Liver (tissue), 9 donors: ENCODE data around the gene CR1L. TPM values are rescaled to one million over a fixed set of nuclear protein-coding genes. Genes with fewer than 3 reads are reported as not detected.
A peak's percentile ranks its signal among the peaks of the same experiment; 100 is the strongest.

Source experiments
- DNase-seq: peaks from one replicate; pipeline ENCODE4 v3.0.0-alpha.2; 2017; ENCODE audit warnings: low spot score
- H3K27ac ChIP-seq, 2 donors: one replicate each; pipeline ENCODE4 v1.7.0; 2013; ENCODE audit warnings: inconsistent platforms in 2 of 2, low read length in 2 of 2, control low read depth in 1 of 2, low read depth in 1 of 2, mild to moderate bottlenecking in 1 of 2
- H3K27me3 ChIP-seq, 4 donors: one replicate each; pipeline versions ENCODE4 v1.6.1 to v1.7.0; 2013; ENCODE audit warnings: low read length in 3 of 4, inconsistent platforms in 1 of 4, mild to moderate bottlenecking in 1 of 4, moderate library complexity in 1 of 4; ENCODE audit not compliant: control insufficient read depth in 4 of 4, insufficient read depth in 4 of 4
- H3K36me3 ChIP-seq, 4 donors: one replicate each; pipeline versions ENCODE4 v1.6.1 to v1.7.0; 2013; ENCODE audit warnings: low read length in 3 of 4, mild to moderate bottlenecking in 3 of 4, low read depth in 1 of 4, moderate library complexity in 1 of 4; ENCODE audit not compliant: control insufficient read depth in 4 of 4, insufficient read depth in 3 of 4
- H3K4me1 ChIP-seq, 4 donors: one replicate each; pipeline versions ENCODE4 v1.6.1 to v1.7.0; 2013; ENCODE audit warnings: low read length in 3 of 4, mild to moderate bottlenecking in 3 of 4, moderate library complexity in 1 of 4; ENCODE audit not compliant: control insufficient read depth in 4 of 4, insufficient read depth in 4 of 4
- H3K4me3 ChIP-seq, 3 donors: one replicate each; pipeline versions ENCODE4 v1.6.1 to v1.7.0; 2013; ENCODE audit warnings: low read length in 3 of 3, control low read depth in 1 of 3, low read depth in 1 of 3, mild to moderate bottlenecking in 1 of 3
- H3K9ac ChIP-seq, 2 donors: one replicate each; pipeline ENCODE4 v1.7.0; 2013; ENCODE audit warnings: low read length in 2 of 2, mild to moderate bottlenecking in 2 of 2, moderate library complexity in 2 of 2, control low read depth in 1 of 2, low read depth in 1 of 2
- H3K9me3 ChIP-seq, 4 donors: one replicate each; pipeline versions ENCODE4 v1.6.1 to v1.7.0; 2013; ENCODE audit warnings: low read length in 3 of 4; ENCODE audit not compliant: control insufficient read depth in 4 of 4
- FOXA1 ChIP-seq: IDR thresholded peaks from 2 replicates; pipeline ENCODE4 v1.6.1; 2016; ENCODE audit warnings: antibody characterized with exemption
- GABPA ChIP-seq, 2 donors: IDR thresholded peaks in 1 of 2; conservative IDR thresholded peaks in 1 of 2; 2 replicates each; pipeline ENCODE4 v1.6.1; 2016; ENCODE audit warnings: antibody characterized with exemption in 2 of 2, mild to moderate bottlenecking in 1 of 2, moderate library complexity in 1 of 2
- HNF4G ChIP-seq: IDR thresholded peaks from 2 replicates; pipeline ENCODE4 v1.6.1; 2016; ENCODE audit warnings: antibody characterized with exemption
- JUND ChIP-seq, 2 donors: IDR thresholded peaks; 2 replicates each; pipeline ENCODE4 v1.6.1; 2016; ENCODE audit warnings: antibody characterized with exemption in 2 of 2
- NR2F2 ChIP-seq: IDR thresholded peaks from 2 replicates; pipeline ENCODE4 v1.6.1; 2016; ENCODE audit warnings: antibody characterized with exemption
- RAD21 ChIP-seq, 2 donors: IDR thresholded peaks; 2 replicates each; pipeline ENCODE4 v1.6.1; 2016; ENCODE audit warnings: antibody characterized with exemption in 2 of 2, mild to moderate bottlenecking in 2 of 2
- RXRA ChIP-seq, 2 donors: IDR thresholded peaks; 2 replicates each; pipeline ENCODE4 v1.6.1; 2017 to 2018; ENCODE audit warnings: antibody characterized with exemption in 2 of 2, mild to moderate bottlenecking in 1 of 2
- SP1 ChIP-seq: IDR thresholded peaks from 2 replicates; pipeline ENCODE4 v1.6.1; 2018; ENCODE audit warnings: antibody characterized with exemption, mild to moderate bottlenecking
- TAF1 ChIP-seq: conservative IDR thresholded peaks from 2 replicates; pipeline ENCODE4 v1.6.1; 2016; ENCODE audit warnings: antibody characterized with exemption, mild to moderate bottlenecking
- YY1 ChIP-seq: IDR thresholded peaks from 2 replicates; pipeline ENCODE4 v1.6.1; 2016; ENCODE audit warnings: antibody characterized with exemption, mild to moderate bottlenecking
- WGBS: extraction: QIAGEN DNeasy Blood & Tissue Kit; methylation state at CpG from one replicate; pipeline ENCODE4 v1.1.7; 2013; 5-methylcytosine and 5-hydroxymethylcytosine counted together
- polyA plus RNA-seq, 2 donors: library from polyadenylated mRNA; stranded (reverse) in 1 of 2; unstranded in 1 of 2; fragments of 200-250 nt in 1 of 2; fragments of >200 nt in 1 of 2; fragmentation: Nextera tagmentation in 1 of 2; extraction: Ambion mirVana in 1 of 2; gene quantifications; one replicate each; pipeline versions ENCODE4 v1.2.1 to v1.2.3, GENCODE V29; 2013 to 2015
- total RNA-seq, 2 donors: library from RNA; depleted of rRNA; stranded (reverse); fragments of >200 nt; gene quantifications; one replicate each; pipeline ENCODE4 v1.2.3, GENCODE V29; 2014
- TF ChIP-seq, protein P1 (sequence below): IDR thresholded peaks from 2 replicates; pipeline ENCODE4 v1.6.1; 2016; ENCODE audit warnings: antibody characterized with exemption
- TF ChIP-seq, protein P2 (sequence below): IDR thresholded peaks from 2 replicates; pipeline ENCODE4 v1.6.1; 2016; ENCODE audit warnings: antibody characterized with exemption, mild to moderate bottlenecking
- TF ChIP-seq, protein P3 (sequence below): fragments of 150-350 bp; IDR thresholded peaks from 2 replicates; pipeline ENCODE4 v1.5.1; 2017; ENCODE audit warnings: improper control_type of control experiment, low read depth, low read length; ENCODE audit not compliant: missing input control
- donor health status: healthy.
- donor health status: healthy.
- donor health status: healthy.
- donor health status: healthy.
- donor health status: healthy.

The CR1L gene
- total and polyA plus RNA-seq, 4 donors, result 0.18 to 30.9 (median 0.42) TPM

DNA sequence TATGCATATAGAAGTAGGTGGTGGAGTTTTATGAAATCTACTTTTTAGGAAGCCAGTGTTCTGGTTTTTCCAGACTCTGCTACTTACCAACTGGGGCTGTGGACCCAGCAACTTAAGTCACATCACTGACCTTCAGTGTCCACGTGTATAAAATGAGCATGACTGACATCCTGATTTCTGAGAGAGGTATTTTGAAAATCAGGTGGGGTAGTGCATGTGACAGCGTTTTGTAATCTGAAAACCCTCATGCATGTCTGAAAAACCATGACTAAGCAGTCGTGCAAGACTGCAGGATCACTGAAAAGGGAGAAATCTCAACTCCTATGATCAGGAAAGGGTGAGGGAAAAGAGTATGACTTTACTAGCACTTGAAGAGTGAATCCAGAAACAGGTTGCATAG lies 26.1 kb downstream of the CR1L start:
- Histone ChIP-seq H3K4me1 (peaks cover 0 to 4% (median 0%) of the 10 kb centered on the region in 4 donors), H3K27ac (no peak overlapping the region), H3K9ac (no peak overlapping the region), H3K4me3 (no peak overlapping the region), H3K36me3 (no peaks in the 10 kb centered on the region), H3K9me3 (peaks cover 0 to 5% (median 2%) of the 10 kb centered on the region in 4 donors), H3K27me3 (peaks cover 0 to 9% (median 3%) of the 10 kb centered on the region in 4 donors)
- TF ChIP-seq, protein P1, sequence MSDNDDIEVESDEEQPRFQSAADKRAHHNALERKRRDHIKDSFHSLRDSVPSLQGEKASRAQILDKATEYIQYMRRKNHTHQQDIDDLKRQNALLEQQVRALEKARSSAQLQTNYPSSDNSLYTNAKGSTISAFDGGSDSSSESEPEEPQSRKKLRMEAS, result no peak
- no peak for TF ChIP-seq SP1
- TF ChIP-seq TAF1, result no peak
- no peak for TF ChIP-seq GABPA (IDR thresholded peaks at IDR 0.05 in 1 of 2, conservative IDR thresholded peaks at IDR 0.05 in 1 of 2)
- TF ChIP-seq HNF4G, result no peak
- no peak for TF ChIP-seq FOXA1
- TF ChIP-seq YY1, result no peak
- TF ChIP-seq, protein P2, sequence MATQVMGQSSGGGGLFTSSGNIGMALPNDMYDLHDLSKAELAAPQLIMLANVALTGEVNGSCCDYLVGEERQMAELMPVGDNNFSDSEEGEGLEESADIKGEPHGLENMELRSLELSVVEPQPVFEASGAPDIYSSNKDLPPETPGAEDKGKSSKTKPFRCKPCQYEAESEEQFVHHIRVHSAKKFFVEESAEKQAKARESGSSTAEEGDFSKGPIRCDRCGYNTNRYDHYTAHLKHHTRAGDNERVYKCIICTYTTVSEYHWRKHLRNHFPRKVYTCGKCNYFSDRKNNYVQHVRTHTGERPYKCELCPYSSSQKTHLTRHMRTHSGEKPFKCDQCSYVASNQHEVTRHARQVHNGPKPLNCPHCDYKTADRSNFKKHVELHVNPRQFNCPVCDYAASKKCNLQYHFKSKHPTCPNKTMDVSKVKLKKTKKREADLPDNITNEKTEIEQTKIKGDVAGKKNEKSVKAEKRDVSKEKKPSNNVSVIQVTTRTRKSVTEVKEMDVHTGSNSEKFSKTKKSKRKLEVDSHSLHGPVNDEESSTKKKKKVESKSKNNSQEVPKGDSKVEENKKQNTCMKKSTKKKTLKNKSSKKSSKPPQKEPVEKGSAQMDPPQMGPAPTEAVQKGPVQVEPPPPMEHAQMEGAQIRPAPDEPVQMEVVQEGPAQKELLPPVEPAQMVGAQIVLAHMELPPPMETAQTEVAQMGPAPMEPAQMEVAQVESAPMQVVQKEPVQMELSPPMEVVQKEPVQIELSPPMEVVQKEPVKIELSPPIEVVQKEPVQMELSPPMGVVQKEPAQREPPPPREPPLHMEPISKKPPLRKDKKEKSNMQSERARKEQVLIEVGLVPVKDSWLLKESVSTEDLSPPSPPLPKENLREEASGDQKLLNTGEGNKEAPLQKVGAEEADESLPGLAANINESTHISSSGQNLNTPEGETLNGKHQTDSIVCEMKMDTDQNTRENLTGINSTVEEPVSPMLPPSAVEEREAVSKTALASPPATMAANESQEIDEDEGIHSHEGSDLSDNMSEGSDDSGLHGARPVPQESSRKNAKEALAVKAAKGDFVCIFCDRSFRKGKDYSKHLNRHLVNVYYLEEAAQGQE, result no peak
- no peak for TF ChIP-seq NR2F2
- TF ChIP-seq RXRA (IDR thresholded peaks at IDR 0.05), result no peak
- TF ChIP-seq RAD21 (IDR thresholded peaks at IDR 0.05), result no peak
- TF ChIP-seq JUND (IDR thresholded peaks at IDR 0.05), result no peak
- TF ChIP-seq, protein P3, sequence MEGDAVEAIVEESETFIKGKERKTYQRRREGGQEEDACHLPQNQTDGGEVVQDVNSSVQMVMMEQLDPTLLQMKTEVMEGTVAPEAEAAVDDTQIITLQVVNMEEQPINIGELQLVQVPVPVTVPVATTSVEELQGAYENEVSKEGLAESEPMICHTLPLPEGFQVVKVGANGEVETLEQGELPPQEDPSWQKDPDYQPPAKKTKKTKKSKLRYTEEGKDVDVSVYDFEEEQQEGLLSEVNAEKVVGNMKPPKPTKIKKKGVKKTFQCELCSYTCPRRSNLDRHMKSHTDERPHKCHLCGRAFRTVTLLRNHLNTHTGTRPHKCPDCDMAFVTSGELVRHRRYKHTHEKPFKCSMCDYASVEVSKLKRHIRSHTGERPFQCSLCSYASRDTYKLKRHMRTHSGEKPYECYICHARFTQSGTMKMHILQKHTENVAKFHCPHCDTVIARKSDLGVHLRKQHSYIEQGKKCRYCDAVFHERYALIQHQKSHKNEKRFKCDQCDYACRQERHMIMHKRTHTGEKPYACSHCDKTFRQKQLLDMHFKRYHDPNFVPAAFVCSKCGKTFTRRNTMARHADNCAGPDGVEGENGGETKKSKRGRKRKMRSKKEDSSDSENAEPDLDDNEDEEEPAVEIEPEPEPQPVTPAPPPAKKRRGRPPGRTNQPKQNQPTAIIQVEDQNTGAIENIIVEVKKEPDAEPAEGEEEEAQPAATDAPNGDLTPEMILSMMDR, result no peak
- no peak for DNase-seq
- WGBS, result 35% methylated on average over 3 of the region's 3 CpGs

DNA sequence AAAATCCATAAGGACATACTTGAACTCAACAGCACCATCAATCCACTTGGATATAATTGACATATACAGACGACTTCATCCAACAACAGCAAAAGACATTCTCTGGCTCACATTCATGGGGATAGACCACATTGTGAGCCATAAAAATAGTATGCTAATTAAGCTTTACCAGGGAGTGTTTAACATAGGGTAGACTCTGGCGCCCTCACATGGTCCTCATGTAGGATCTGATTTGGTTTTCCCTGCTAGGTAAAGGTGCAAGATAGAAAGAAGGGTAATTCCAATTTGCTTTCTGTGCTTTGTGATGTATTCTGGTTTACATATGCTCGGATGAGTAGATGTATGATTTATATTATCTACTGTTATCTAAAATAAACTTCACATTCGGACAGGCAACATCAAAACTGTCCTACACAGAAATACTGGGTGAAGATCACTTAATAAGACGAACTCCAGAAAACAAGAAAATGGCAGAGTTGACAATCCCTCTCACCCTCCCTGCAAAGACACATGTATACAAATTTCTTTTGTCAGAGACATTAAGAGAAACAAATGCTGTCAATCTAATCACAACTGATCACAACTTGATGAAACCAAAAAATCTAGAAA lies 27.7 kb downstream of the CR1L start:
- WGBS, result 28% methylated on average over 5 of the region's 5 CpGs
- Histone ChIP-seq H3K9me3 (no peaks in the 10 kb centered on the region), H3K4me1 (peaks cover 0 to 4% (median 0%) of the 10 kb centered on the region in 4 donors), H3K27me3 (peaks cover 0 to 9% (median 2%) of the 10 kb centered on the region in 4 donors), H3K4me3 (no peak overlapping the region), H3K9ac (no peak overlapping the region), H3K36me3 (no peaks in the 10 kb centered on the region), H3K27ac (no peak overlapping the region)
- TF ChIP-seq, protein P3, result peak; percentile 29
- no peak for TF ChIP-seq YY1
- peak; percentile 65 to 81 for TF ChIP-seq RAD21 (IDR thresholded peaks at IDR 0.05)
- no peak for DNase-seq
